SK-N-SH (cell line): ENCODE data around the gene PCBP3. TPM values are rescaled to one million over a fixed set of nuclear protein-coding genes. Genes with fewer than 3 reads are reported as not detected.

ENCODE experiments used
- CTCF ChIA-PET: fragments of 300-600, 350-600 bp; formaldehyde crosslinking; extraction: SDS; loops from one replicate; lab custom pipeline; 2021; lab: Yijun Ruan, JAX
- POLR2A ChIA-PET: fragments of 350-600 bp; sonication (Branson Sonifier 250); formaldehyde crosslinking; extraction: SDS; loops from one replicate; lab custom pipeline; 2020; ENCODE audit warnings: antibody characterized with exemption, inconsistent platforms; lab: Yijun Ruan, JAX
- DNase-seq: peaks from one replicate; pipeline ENCODE4 v3.0.0; 2012
- H2AFZ ChIP-seq: fragments of 200-600 bp; sonication (generic); 2 replicates; pipeline ENCODE4 v1.8.1; 2016; ENCODE audit warnings: antibody characterized with exemption, mild to moderate bottlenecking, low read depth
- H3F3A ChIP-seq: fragments of 200-600 bp; sonication (generic); replicated peaks from 2 replicates; pipeline ENCODE3; 2016; ENCODE audit warnings: antibody characterized with exemption, mild to moderate bottlenecking; ENCODE audit not compliant: insufficient read depth
- H3K27ac ChIP-seq, 2 experiments: fragments of 200-500 bp in 1 of 2; fragments of 200-600 bp in 1 of 2; sonication (Bioruptor generic) in 1 of 2; sonication (generic), shearing (Covaris generic) in 1 of 2; 2 replicates each; pipeline versions ENCODE4 v1.5.1 to v1.6.1; 2014 to 2016; ENCODE audit warnings: low read depth in 2 of 2, inconsistent platforms in 1 of 2, low read length in 1 of 2, mild to moderate bottlenecking in 1 of 2, mixed read lengths in 1 of 2
- H3K27me3 ChIP-seq: fragments of 200-600 bp; sonication (generic), shearing (Covaris generic); 2 replicates; pipeline ENCODE4 v1.6.1; 2016; ENCODE audit warnings: mixed run types; ENCODE audit not compliant: insufficient read depth
- H3K36me3 ChIP-seq, 2 experiments: fragments of 200-500 bp in 1 of 2; fragments of 200-600 bp in 1 of 2; sonication (Bioruptor generic) in 1 of 2; sonication (generic) in 1 of 2; replicated peaks in 1 of 2; 2 replicates each; pipeline versions ENCODE3 to v1.5.1; 2014 to 2016; ENCODE audit warnings: low read length in 1 of 2, mild to moderate bottlenecking in 1 of 2; ENCODE audit not compliant: insufficient read depth in 2 of 2, control insufficient read depth in 1 of 2
- H3K4me1 ChIP-seq, 2 experiments: fragments of 200-500 bp in 1 of 2; fragments of 200-600 bp in 1 of 2; sonication (Bioruptor generic) in 1 of 2; sonication (generic), shearing (Covaris generic) in 1 of 2; 2 replicates each; pipeline versions ENCODE4 v1.5.1 to v1.6.1; 2014 to 2016; ENCODE audit warnings: low read depth in 1 of 2, low read length in 1 of 2, mixed run types in 1 of 2; ENCODE audit not compliant: insufficient read depth in 2 of 2, control insufficient read depth in 1 of 2
- H3K4me2 ChIP-seq: fragments of 200-600 bp; sonication (generic), shearing (Covaris generic); 2 replicates; pipeline ENCODE4 v1.6.1; 2017; ENCODE audit warnings: mixed run types
- H3K4me3 ChIP-seq, 2 experiments: fragments of 200-500 bp in 1 of 2; fragments of 200-600 bp in 1 of 2; sonication (Bioruptor generic) in 1 of 2; sonication (generic), shearing (Covaris generic) in 1 of 2; 2 replicates each; pipeline versions ENCODE4 v1.5.1 to v1.8.1; 2014 to 2016; ENCODE audit warnings: low read depth in 2 of 2, inconsistent platforms in 1 of 2, low read length in 1 of 2, mild to moderate bottlenecking in 1 of 2, mixed read lengths in 1 of 2, moderate library complexity in 1 of 2
- H3K79me2 ChIP-seq: fragments of 200-600 bp; sonication (generic); 2 replicates; pipeline ENCODE4 v1.8.1; 2017; ENCODE audit warnings: mild to moderate bottlenecking; ENCODE audit not compliant: insufficient read depth
- H3K9ac ChIP-seq: fragments of 200-600 bp; sonication (generic); 2 replicates; pipeline ENCODE4 v1.6.1; 2017; ENCODE audit warnings: mixed run types
- H3K9me2 ChIP-seq: fragments of 200-600 bp; sonication (generic); 2 replicates; pipeline ENCODE4 v1.6.1; 2017; ENCODE audit warnings: mixed run types
- H3K9me3 ChIP-seq: fragments of 200-600 bp; sonication (generic); 2 replicates; pipeline ENCODE4 v1.6.1; 2017; ENCODE audit warnings: mixed run types, mild to moderate bottlenecking, moderate library complexity
- H4K20me1 ChIP-seq: fragments of 200-600 bp; sonication (generic); 2 replicates; pipeline ENCODE4 v1.6.1; 2017; ENCODE audit warnings: mild to moderate bottlenecking, mixed run types; ENCODE audit not compliant: insufficient read depth
- ELF1 ChIP-seq: IDR thresholded peaks from 2 replicates; pipeline ENCODE4 v1.4.0; 2012
- EP300 ChIP-seq, 2 experiments: IDR thresholded peaks; 2 replicates each; pipeline versions ENCODE4 v1.4.0 to v1.6.1; 2012; ENCODE audit warnings: borderline replicate concordance in 1 of 2, low read depth in 1 of 2, low read length in 1 of 2
- FOXJ3 ChIP-seq: sonication (generic); formaldehyde crosslinking; IDR thresholded peaks from 2 replicates; pipeline ENCODE4 v1.5.1; 2020; ENCODE audit warnings: mild to moderate bottlenecking, missing genetic modification reagents
- GABPA ChIP-seq: IDR thresholded peaks from 2 replicates; pipeline ENCODE4 v1.4.0; 2012; ENCODE audit warnings: low read depth, mild to moderate bottlenecking
- GATA2 ChIP-seq: sonication (generic); formaldehyde crosslinking; IDR thresholded peaks from 2 replicates; pipeline ENCODE4 v1.5.0; 2020; ENCODE audit warnings: mild to moderate bottlenecking, missing genetic modification reagents
- MAX ChIP-seq: IDR thresholded peaks from 2 replicates; pipeline ENCODE4 v1.4.0; 2012; ENCODE audit warnings: low read depth
- MEF2A ChIP-seq: IDR thresholded peaks from 2 replicates; pipeline ENCODE4 v1.4.0; 2012; ENCODE audit warnings: low read depth, borderline replicate concordance
- NFIC ChIP-seq: IDR thresholded peaks from 2 replicates; pipeline ENCODE4 v1.4.0; 2012; ENCODE audit warnings: borderline replicate concordance
- NRF1 ChIP-seq: IDR thresholded peaks from 2 replicates; pipeline ENCODE4 v1.6.1; 2012; ENCODE audit warnings: low read depth, mild to moderate bottlenecking, low read length
- RFX5 ChIP-seq: IDR thresholded peaks from 2 replicates; pipeline ENCODE4 v1.6.1; 2012; ENCODE audit warnings: mild to moderate bottlenecking, improper control_type of control experiment, low read length
- SMC3 ChIP-seq: IDR thresholded peaks from 2 replicates; pipeline ENCODE4 v1.6.1; 2012; ENCODE audit warnings: low read depth, low read length, improper control_type of control experiment
- TAF1 ChIP-seq: IDR thresholded peaks from 2 replicates; pipeline ENCODE4 v1.6.1; 2012; ENCODE audit warnings: low read depth, mild to moderate bottlenecking, low read length, moderate library complexity, borderline replicate concordance
- TCF12 ChIP-seq: IDR thresholded peaks from 2 replicates; pipeline ENCODE4 v1.4.0; 2012
- YY1 ChIP-seq: IDR thresholded peaks from 2 replicates; pipeline ENCODE4 v1.4.0; 2012; ENCODE audit warnings: low read depth, mild to moderate bottlenecking
- WGBS: methylation state at CpG from one replicate; pipeline ENCODE4 v1.1.6; 2017; ENCODE audit warnings: low lambda C conversion rate; 5-methylcytosine and 5-hydroxymethylcytosine counted together
- polyA plus RNA-seq, 3 experiments: library from polyadenylated mRNA; depleted of rRNA; stranded (reverse); fragments of >200 nt; gene quantifications; 2 replicates each; pipeline ENCODE4 v1.2.3, GENCODE V29; 2012
- TF ChIP-seq, protein P1 (sequence below): IDR thresholded peaks from 2 replicates; pipeline ENCODE4 v1.6.1; 2012; ENCODE audit warnings: mild to moderate bottlenecking, low read depth, low read length, moderate library complexity
- TF ChIP-seq, protein P2 (sequence below): fragments of 200-600 bp; sonication (generic); IDR thresholded peaks from 2 replicates; pipeline ENCODE4 v1.6.1; 2017; ENCODE audit warnings: antibody characterized with exemption, mild to moderate bottlenecking, moderate library complexity

PCBP3 gene
- polyA plus RNA-seq, 1 of the 3 experiments (the other 2 are of a cell fraction): 9.5 TPM

DNA sequence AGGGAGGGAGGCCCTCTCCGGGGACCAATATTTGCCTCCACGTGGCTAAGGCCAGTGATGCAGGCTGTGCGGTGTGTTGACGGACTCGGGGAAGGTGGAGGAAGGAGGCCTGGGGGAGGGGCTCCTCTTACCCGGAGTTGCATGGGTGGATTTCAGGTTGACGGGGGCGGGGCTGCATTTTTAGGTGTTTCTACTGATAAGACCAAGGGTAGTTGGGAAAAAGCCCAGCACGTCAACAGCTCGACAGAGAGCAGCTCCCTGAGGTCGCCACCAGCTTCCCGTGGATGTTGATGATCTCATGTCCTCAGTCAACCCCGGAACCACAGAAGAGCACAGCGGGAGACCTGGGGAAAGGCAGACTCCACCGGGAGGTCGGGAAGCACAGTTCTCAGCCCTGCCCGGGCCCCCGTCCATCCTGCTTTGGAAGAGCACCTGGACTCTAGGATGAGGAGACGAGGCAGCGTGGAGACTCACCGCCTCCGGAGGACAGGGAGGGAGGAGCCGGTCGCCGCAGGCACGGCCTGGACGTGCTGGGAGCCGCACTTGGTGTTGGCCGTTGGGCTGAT lies 305.1 kb downstream of the PCBP3 start:
- H3K4me2 ChIP-seq: no peak overlapping the region
- no peaks in the 10 kb centered on the region for H3K9me2 ChIP-seq
- TF ChIP-seq RFX5 (no peak), ELF1 (no peak), YY1 (no peak), GABPA (no peak), TAF1 (no peak), MEF2A (no peak), FOXJ3 (CRISPR knock-in tag) (no peak), MAX (no peak), SMC3 (no peak), NFIC (no peak), TCF12 (no peak), EP300 (IDR thresholded peaks at IDR 0.05; ENCODE audit: borderline replicate concordance in 1 of 2, low read depth in 1 of 2, low read length in 1 of 2) (no peak), NRF1 (no peak), GATA2 (CRISPR knock-in tag) (no peak)
- TF ChIP-seq, protein P1, sequence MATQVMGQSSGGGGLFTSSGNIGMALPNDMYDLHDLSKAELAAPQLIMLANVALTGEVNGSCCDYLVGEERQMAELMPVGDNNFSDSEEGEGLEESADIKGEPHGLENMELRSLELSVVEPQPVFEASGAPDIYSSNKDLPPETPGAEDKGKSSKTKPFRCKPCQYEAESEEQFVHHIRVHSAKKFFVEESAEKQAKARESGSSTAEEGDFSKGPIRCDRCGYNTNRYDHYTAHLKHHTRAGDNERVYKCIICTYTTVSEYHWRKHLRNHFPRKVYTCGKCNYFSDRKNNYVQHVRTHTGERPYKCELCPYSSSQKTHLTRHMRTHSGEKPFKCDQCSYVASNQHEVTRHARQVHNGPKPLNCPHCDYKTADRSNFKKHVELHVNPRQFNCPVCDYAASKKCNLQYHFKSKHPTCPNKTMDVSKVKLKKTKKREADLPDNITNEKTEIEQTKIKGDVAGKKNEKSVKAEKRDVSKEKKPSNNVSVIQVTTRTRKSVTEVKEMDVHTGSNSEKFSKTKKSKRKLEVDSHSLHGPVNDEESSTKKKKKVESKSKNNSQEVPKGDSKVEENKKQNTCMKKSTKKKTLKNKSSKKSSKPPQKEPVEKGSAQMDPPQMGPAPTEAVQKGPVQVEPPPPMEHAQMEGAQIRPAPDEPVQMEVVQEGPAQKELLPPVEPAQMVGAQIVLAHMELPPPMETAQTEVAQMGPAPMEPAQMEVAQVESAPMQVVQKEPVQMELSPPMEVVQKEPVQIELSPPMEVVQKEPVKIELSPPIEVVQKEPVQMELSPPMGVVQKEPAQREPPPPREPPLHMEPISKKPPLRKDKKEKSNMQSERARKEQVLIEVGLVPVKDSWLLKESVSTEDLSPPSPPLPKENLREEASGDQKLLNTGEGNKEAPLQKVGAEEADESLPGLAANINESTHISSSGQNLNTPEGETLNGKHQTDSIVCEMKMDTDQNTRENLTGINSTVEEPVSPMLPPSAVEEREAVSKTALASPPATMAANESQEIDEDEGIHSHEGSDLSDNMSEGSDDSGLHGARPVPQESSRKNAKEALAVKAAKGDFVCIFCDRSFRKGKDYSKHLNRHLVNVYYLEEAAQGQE: no peak
- TF ChIP-seq, protein P2, sequence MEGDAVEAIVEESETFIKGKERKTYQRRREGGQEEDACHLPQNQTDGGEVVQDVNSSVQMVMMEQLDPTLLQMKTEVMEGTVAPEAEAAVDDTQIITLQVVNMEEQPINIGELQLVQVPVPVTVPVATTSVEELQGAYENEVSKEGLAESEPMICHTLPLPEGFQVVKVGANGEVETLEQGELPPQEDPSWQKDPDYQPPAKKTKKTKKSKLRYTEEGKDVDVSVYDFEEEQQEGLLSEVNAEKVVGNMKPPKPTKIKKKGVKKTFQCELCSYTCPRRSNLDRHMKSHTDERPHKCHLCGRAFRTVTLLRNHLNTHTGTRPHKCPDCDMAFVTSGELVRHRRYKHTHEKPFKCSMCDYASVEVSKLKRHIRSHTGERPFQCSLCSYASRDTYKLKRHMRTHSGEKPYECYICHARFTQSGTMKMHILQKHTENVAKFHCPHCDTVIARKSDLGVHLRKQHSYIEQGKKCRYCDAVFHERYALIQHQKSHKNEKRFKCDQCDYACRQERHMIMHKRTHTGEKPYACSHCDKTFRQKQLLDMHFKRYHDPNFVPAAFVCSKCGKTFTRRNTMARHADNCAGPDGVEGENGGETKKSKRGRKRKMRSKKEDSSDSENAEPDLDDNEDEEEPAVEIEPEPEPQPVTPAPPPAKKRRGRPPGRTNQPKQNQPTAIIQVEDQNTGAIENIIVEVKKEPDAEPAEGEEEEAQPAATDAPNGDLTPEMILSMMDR: no peak
- ChIA-PET POLR2A (no interaction called here), CTCF (interaction anchor here (1.1 kb wide), 1 partner anchor 195 kb away, joined by 3 read pairs; no protein-coding TSS in a partner anchor)
- 80% methylated on average over 20 of the region's 29 CpGs for WGBS
- no peaks in the 10 kb centered on the region for H3K36me3 ChIP-seq
- no peak overlapping the region for H3K9ac ChIP-seq
- no peak for DNase-seq
- H3K27me3 ChIP-seq: no peaks in the 10 kb centered on the region
- H3F3A ChIP-seq: no peaks in the 10 kb centered on the region
- no peaks in the 10 kb centered on the region for H3K79me2 ChIP-seq
- H3K9me3 ChIP-seq: no peaks in the 10 kb centered on the region
- H4K20me1 ChIP-seq: no peaks in the 10 kb centered on the region
- peaks cover 0 to 9% of the 10 kb centered on the region in 2 experiments; a peak in 1 of 4 replicates for H3K4me1 ChIP-seq
- H3K27ac ChIP-seq: no peak overlapping the region
- H2AFZ ChIP-seq: no peak overlapping the region
- no peak overlapping the region for H3K4me3 ChIP-seq
